H54 (cell line): ENCODE results near the gene FMNL1.

ENCODE experiments used
- DNase-seq: peaks from one replicate; pipeline ENCODE4 v3.0.0; 2011; ENCODE audit warnings: low spot score, mixed read lengths; ENCODE audit not compliant: insufficient read length
- FAIRE-seq: peaks from 3 replicates; lab custom pipeline; 2011; peaks lifted over from hg19 to GRCh38; lab: Jason Lieb, UNC
- POLR2A ChIP-seq: IDR thresholded peaks from 2 replicates; pipeline ENCODE4 v1.6.1; 2011; ENCODE audit warnings: low read depth, mild to moderate bottlenecking, low read length

The FMNL1 gene

DNA sequence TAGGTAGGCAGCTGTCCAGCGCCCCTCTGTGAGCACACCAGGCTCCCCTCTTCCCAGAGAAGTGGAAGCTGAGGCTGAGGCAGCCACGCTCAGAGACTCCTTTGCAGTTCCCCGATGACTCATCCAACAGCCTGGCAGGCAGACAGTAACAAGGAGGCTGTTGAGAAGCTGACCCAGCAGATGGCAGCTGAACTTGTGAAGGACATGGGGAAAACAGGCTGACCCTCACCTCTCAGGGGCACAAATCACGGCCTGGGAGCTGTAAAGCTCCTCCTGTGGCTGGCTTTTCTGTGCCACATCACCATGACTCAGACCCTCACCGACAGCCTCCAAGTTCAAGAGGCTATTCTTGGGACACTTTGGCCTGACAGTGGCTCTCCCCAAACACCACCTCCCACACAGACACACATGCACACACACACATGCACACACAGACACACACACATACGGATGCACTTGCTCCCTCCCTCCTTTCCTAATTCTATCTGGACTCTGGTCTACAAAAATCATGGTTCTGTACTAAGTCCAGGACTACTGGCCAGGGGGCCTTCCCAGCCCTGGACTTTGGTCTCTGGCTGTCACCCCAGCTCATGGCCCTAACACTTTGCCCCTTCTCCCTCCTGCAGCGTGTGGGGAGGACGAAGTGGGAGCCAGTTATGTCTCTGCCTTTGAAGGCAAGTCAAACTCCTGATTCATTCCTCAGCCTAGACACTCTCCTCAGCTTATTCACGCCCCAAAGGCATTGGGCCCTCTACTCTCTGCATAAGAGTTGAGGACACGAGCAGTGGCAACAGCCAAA is 71.9 kb downstream of the FMNL1 start:
- FAIRE-seq (peak; percentile 95), DNase-seq (peak; percentile 85)
- TF ChIP-seq POLR2A, result no peak

DNA sequence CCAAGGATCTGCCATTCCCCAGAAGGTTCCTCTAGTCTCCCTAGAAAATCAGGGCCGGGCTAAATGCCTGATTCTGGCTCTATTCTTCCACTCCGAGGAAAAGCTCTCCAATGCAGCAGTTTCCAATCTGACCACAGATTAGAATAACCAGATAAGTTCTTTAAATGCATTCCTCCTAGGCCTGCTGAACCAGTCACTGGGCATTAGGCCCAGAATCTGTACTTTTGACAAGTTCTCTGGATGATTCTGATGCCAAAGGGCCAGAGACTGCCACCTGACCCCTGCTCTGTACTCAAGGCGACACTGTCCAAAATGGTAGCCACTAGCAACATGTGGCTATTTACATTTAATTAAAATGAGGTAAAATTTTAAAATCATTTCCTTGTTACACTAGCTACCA is 72.8 kb downstream of the FMNL1 start:
- FAIRE-seq (no peak), DNase-seq (no peak)
- no peak for TF ChIP-seq POLR2A

GRCh38 chr17:45296003-45296832 is 74.5 kb downstream of the FMNL1 start:
- no peak for DNase-seq
- no peak for TF ChIP-seq POLR2A
- FAIRE-seq, result no peak

DNA sequence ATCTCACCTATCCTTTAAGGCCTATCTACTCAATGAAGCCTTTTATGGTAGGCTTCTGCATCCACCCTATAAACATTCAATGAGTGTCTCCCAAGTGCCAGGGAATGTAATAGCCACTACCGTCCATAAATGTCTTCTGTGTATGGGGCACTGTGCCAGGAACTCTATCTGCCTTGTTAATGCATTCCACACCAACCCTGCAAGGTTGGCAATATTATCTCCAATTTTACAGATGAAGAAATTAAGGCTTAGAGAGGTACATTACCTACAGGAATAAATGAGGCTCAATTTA is 75.1 kb downstream of the FMNL1 start:
- DNase-seq (no peak), FAIRE-seq (no peak)
- TF ChIP-seq POLR2A, result no peak
